Measurements from ENCODE around the gene PLK2. TPM values are rescaled to one million over a fixed set of nuclear protein-coding genes. Genes with fewer than 3 reads are reported as not detected.

The PLK2 gene
- total RNA-seq, result 10 to 100 TPM; 23.8 to 28.0 TPM
- long read RNA-seq, donor 1, transcript PLK2-201 (14 exons, 2,960 nt), result major isoform, 8 of 8 reads
- long read RNA-seq, donor 1, partial matches to known transcripts, result 0 of 8 reads
- long read RNA-seq, donor 1, other reads (novel, unspliced or antisense), result 0 of 8 reads
- long read RNA-seq, donor 2, transcript PLK2-201 (14 exons, 2,960 nt), result major isoform, 33 of 39 reads
- long read RNA-seq, donor 2, partial matches to known transcripts, result 4 of 39 reads
- long read RNA-seq, donor 2, other reads (novel, unspliced or antisense), result 2 of 39 reads

GRCh38 chr5:58460002-58460731 is at the start of gene PLK2:
TSS of gene PLK2 (minus strand) at chr5:58460086. CDS start at chr5:58459959, 127 bp downstream.
- intact Hi-C loops (cut with DNase I), result loop anchor here (2.0 to 10.0 kb wide), 6 partner anchors 678 to 1555 kb away; partner anchors contain the start of gene SETD9 (in 1 of the 2)
- DNase-seq (ENCODE audit: low spot score), result peak; percentile 98

DNA sequence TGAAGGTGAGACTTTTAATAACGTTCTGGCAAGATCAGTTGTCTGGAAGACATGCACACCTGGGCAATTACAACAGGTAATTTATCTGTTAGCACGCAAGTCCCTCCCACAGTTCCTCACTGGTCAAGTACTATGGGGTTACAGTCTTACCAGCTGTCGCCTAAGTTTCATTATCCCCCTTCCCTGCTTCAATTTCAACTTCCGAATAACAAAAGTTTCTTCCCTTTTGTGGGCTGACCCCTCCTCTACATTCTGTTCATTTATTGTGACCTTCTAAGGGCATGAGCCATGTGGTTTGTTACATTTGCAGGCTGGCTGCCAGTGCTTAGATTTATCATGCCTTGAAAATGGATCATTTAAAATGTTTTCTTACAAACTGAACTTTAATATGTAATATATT is 47.8 kb upstream of the PLK2 start:
- intact Hi-C loops (cut with DNase I), result no loop called here
- no peak for DNase-seq (ENCODE audit: low spot score)

DNA sequence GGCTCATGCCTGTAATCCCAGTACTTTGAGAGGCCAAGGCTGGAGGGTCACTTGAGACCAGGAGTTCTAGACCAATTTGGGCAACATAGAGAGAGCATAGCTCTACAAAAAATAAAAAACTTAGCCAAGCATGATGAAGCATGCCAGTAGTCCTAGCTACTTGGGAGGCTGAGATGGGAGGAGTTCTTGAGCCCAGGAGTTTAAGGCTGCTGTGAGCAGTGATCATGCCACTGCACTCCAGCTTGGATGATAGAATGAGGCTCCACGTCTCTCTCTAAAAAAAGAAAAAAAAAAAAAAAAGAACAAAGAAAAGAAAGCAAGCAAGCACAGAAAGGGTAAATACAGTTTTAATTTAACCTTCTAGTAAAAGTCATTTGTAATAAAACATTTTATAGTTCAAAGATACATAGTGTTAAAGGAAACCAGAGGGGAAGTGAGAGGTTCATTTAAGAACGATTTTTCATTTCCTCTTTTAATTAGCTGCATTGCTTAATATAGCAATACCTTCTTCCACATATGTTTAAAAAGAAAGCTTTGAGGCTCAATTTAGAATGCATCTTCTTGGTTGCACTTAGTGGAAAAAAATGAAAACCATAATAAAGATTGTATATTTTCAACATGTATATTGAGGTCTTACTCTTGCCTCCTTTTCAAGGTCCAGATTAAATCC is 46.2 kb upstream of the PLK2 start:
- intact Hi-C loops (cut with DNase I), result no loop called here
- no peak for DNase-seq (ENCODE audit: low spot score)

GRCh38 chr5:58505502-58505901 is 45.6 kb upstream of the PLK2 start:
- DNase-seq (ENCODE audit: low spot score), result no peak
- intact Hi-C loops (cut with DNase I), result no loop called here

GRCh38 chr5:58504766-58505165 is 44.9 kb upstream of the PLK2 start:
- DNase-seq (ENCODE audit: low spot score), result no peak
- intact Hi-C loops (cut with DNase I), result no loop called here

DNA sequence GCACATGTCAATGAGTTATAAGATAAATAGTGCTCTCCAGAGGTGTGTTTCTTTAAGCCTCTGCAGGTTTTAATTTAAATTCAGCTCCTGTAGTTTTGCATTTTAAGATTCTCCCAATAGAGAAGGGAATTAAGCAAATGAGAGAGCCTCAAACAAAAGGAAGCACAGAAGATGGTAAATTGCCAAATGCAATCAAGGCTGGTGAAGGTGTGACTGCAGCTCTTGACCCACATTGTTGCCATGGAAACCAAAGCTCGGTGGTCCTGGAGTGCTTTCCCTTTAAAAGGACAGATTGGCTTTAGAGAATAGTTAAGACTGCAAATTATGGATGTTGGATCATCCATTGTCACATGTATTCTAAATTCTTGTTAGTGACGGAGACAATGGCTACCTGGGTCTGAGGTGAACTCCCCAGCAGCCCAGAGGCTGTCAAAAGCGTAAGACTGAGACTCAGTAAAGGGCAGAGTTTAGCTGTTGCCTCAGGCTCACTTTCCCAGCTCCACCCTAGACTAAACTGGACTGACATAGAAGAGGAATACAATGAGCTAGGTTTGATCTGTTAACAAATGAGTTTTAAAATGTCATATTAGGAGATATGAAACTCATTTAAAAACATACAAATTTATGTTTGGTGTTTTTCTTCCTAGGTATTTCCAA is 43.6 kb upstream of the PLK2 start:
- no peak for DNase-seq (ENCODE audit: low spot score)
- intact Hi-C loops (cut with DNase I), result no loop called here

DNA sequence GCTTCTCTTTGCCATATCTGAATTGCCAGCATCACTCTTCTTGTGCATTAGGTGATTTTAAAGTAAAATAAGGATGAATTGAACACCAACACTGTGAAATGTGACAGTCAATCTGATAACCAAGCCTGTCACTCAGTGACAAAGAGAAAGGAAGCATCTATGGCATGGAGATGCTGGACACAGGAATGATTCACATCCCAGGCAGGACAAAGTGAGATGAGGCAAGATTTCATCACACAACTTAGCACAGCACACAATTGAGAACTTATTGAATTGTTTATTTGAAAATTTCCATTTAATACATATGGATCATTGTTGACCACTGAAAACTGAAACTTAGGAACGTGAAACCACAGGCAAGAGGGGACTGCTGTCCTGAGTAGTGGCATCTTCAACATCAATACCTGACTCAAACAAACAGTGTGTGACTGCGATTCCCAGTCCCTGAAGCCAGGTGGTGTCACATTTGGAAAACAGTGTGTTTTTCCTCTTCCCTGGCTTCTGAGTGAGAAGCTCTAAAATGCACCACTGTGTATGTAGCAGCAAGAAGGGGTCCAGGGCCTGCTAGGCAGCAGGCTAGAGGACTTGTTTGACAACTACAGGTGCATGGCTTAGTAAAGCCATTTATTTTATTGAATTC is 42.0 kb upstream of the PLK2 start:
- intact Hi-C loops (cut with DNase I), result no loop called here
- no peak for DNase-seq (ENCODE audit: low spot score)

- DNase-seq (ENCODE audit: low spot score), result no peak
- intact Hi-C loops (cut with DNase I), result loop anchor here in 1 of 2 donors (10.0 kb wide), 1 partner anchor 345 kb away; no protein-coding TSS in a partner anchor
Measured at GRCh38 chr5:58499941-58500340, 40.1 kb upstream of the PLK2 start.

DNA sequence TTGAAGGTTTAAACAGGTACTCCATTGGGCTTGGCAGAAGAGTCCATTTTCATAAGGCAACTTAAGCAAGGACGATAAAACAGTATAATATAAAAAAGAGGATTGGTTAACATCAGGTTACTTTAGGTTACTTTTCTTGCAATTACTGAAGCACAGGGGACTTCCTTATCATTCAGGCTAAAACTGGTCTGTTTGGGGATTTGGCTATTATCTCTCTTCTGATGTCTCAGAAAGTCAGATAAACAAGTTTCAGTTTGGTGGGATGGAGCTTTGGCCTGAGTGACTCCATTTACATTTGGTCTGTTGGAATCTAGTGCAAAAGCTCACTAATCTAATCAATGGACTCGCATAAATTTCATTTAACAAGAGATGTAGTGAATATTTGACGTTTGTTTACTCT is 39.3 kb upstream of the PLK2 start:
- intact Hi-C loops (cut with DNase I), result loop anchor here in 1 of 2 donors (10.0 kb wide), 1 partner anchor 346 kb away; no protein-coding TSS in a partner anchor
- no peak for DNase-seq (ENCODE audit: low spot score)

- intact Hi-C loops (cut with DNase I), result loop anchor here in 1 of 2 donors (10.0 kb wide), 1 partner anchor 346 kb away; no protein-coding TSS in a partner anchor
- DNase-seq (ENCODE audit: low spot score), result no peak
Measured at GRCh38 chr5:58498340-58498942, 38.6 kb upstream of the PLK2 start.

GRCh38 chr5:58497921-58498320 is 38.0 kb upstream of the PLK2 start:
- DNase-seq (ENCODE audit: low spot score), result no peak
- intact Hi-C loops (cut with DNase I), result loop anchor here in 1 of 2 donors (10.0 kb wide), 1 partner anchor 347 kb away; no protein-coding TSS in a partner anchor

GRCh38 chr5:58497386-58497785 is 37.5 kb upstream of the PLK2 start:
- intact Hi-C loops (cut with DNase I), result loop anchor here in 1 of 2 donors (10.0 kb wide), 1 partner anchor 347 kb away; no protein-coding TSS in a partner anchor

GRCh38 chr5:58496488-58496887 is 36.6 kb upstream of the PLK2 start:
- intact Hi-C loops (cut with DNase I), result loop anchor here in 1 of 2 donors (10.0 kb wide), 1 partner anchor 348 kb away; no protein-coding TSS in a partner anchor
- no peak for DNase-seq (ENCODE audit: low spot score)

More at GRCh38 chr5:58497386-58497785, 37.5 kb upstream of the PLK2 start:
- DNase-seq (ENCODE audit: low spot score), result no peak

DNA sequence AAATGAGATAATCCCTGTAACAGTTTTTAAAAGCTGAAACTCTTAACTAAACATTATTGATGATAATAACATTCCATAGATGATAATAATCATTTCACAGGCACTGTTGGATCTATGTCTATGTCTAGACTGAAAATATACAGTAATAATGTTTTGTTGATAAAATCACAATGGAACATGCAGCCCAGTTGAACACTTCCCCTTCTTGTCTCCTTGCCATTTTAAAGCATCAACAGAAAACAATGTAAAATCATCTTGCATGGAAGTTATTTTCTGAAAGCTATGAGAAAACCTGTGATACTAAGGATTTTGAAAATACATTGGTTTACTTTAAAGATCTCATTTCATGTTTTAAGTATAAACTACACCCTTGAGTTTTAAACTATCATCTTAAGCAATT is 33.3 kb upstream of the PLK2 start:
- intact Hi-C loops (cut with DNase I), result loop anchor here in 1 of 2 donors (10.0 kb wide), 1 partner anchor 352 kb away; no protein-coding TSS in a partner anchor
- no peak for DNase-seq (ENCODE audit: low spot score)

DNA sequence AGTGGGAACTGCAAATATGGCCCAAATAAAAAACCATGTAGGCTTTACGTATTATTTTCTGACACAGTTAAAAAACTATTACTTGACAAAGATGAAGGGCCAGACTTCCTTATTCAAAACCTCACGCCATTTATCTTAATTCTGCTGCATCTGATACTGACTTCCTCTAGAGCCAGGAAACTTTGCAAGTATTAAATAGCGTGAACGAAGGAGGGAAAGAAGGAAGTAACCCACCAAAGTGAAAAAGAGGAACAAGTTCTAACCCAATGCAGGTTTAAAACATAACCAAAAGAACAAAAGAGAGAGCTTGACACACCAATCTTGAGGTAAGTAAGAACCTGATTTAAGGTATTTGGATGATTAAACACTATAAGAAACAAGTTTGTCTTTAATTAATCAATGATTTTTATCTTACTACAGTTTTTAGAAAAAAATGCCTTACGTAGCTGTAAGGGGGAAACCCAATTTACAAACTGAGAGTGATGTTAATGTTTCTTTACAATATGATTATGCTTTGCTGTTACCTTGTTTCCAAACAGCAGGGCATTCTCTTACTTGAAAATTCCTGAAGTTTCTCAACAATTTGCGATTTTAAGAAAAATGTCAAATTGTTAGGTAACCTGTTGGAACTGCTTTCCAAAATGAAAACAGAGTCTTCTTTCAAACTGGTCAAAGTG is 31.5 kb upstream of the PLK2 start, which contains the start of gene GAPT:
Gene GAPT (plus strand): TSS at position 220 of the 677 bp plus-strand sequence. CDS start 3,102 bp downstream, outside the sequence.
- intact Hi-C loops (cut with DNase I), result loop anchor here in 1 of 2 donors (10.0 kb wide), 1 partner anchor 353 kb away; no protein-coding TSS in a partner anchor
- no peak for DNase-seq (ENCODE audit: low spot score)

GRCh38 chr5:58490402-58491050 is 30.6 kb upstream of the PLK2 start:
- intact Hi-C loops (cut with DNase I), result loop anchor here in 1 of 2 donors (10.0 kb wide), 1 partner anchor 354 kb away; no protein-coding TSS in a partner anchor
- no peak for DNase-seq (ENCODE audit: low spot score)

DNA sequence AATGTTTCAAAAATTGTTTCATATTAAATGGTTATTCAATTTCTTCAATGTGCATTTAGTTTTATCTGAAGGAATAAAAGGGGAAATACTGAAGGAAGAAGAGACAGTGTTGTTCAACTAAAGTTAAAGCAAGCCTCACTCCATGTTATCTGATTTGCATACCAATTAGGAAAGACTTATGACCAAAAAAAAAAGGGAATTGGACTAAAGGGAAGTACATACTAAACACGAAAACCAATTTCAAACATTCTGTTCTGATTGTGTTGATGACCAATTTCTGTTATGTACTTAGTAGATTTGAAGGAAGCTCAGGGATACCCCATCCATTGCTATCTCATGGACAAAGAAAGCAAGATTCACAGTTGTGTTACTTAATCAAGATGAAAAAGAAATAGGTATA is 26.4 kb upstream of the PLK2 start:
- intact Hi-C loops (cut with DNase I), result no loop called here
- no peak for DNase-seq (ENCODE audit: low spot score)
